RWPE1 (cell line): Measurements from ENCODE around the gene USP43.
"Not testable (repeated sequence)": the region's sequence is repeated elsewhere in the genome, so short reads cannot be mapped to it uniquely, and the experiment has no call there.

Source experiments
- CTCF ChIA-PET: fragments of 350-600 bp; sonication (Branson Sonifier 250); formaldehyde crosslinking; extraction: SDS; loops from one replicate; lab custom pipeline; 2021; lab: Yijun Ruan, JAX
- POLR2A ChIA-PET: fragments of 400-600 bp; formaldehyde crosslinking; extraction: SDS; loops from one replicate; lab custom pipeline; 2020; ENCODE audit warnings: antibody characterized with exemption; ENCODE audit not compliant: low non-redundant PET; lab: Yijun Ruan, JAX
- DNase-seq: peaks from one replicate; pipeline ENCODE4 v3.0.0; 2012; ENCODE audit warnings: low spot score
- H3K27ac ChIP-seq: fragments of 450-650 bp; 2 replicates; pipeline ENCODE4 v1.5.1; 2017
- TF ChIP-seq, protein P1 (sequence below): fragments of 450-650 bp; conservative IDR thresholded peaks from 2 replicates; pipeline ENCODE4 v1.5.1; 2017; ENCODE audit warnings: low read depth, mild to moderate bottlenecking

The USP43 gene, protein sequence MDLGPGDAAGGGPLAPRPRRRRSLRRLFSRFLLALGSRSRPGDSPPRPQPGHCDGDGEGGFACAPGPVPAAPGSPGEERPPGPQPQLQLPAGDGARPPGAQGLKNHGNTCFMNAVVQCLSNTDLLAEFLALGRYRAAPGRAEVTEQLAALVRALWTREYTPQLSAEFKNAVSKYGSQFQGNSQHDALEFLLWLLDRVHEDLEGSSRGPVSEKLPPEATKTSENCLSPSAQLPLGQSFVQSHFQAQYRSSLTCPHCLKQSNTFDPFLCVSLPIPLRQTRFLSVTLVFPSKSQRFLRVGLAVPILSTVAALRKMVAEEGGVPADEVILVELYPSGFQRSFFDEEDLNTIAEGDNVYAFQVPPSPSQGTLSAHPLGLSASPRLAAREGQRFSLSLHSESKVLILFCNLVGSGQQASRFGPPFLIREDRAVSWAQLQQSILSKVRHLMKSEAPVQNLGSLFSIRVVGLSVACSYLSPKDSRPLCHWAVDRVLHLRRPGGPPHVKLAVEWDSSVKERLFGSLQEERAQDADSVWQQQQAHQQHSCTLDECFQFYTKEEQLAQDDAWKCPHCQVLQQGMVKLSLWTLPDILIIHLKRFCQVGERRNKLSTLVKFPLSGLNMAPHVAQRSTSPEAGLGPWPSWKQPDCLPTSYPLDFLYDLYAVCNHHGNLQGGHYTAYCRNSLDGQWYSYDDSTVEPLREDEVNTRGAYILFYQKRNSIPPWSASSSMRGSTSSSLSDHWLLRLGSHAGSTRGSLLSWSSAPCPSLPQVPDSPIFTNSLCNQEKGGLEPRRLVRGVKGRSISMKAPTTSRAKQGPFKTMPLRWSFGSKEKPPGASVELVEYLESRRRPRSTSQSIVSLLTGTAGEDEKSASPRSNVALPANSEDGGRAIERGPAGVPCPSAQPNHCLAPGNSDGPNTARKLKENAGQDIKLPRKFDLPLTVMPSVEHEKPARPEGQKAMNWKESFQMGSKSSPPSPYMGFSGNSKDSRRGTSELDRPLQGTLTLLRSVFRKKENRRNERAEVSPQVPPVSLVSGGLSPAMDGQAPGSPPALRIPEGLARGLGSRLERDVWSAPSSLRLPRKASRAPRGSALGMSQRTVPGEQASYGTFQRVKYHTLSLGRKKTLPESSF

DNA sequence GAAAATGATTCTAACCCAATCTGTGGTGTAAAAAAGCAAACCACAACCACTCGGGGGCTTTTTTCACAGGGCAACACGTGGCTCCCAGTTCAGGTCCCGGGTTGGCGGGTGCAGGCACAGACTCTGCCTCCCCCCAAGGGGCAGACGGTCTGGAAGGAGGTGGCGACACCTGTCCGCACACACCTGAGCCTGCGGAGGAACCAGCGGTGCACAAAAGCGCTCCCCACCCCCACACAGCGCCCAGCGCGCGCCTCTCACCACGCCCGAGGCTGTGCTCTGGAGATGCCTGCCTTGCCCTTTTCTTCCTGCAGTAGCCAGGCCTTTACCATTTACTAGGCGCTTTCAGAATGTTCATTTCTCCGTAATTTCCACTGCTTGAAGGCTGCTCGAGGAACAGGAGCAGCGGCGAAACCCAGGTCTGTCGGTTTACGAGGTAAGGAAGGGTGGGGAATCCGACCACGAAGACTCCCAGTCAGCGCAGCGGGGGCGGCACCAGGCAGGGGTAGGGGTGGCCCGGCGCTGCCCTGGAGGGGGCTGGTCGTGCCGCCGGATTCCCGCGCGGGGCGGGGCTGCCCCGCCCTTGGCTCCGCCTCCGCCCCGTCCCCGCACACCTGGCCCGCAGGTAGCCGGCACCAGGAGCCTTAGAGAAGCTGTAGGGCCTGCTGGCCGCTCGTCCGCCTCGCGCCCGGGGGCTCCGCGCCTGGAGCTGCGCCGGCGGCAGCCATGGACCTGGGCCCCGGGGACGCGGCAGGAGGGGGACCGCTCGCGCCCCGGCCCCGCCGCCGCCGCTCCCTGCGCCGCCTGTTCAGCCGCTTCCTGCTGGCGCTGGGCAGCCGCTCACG lies at the start of gene USP43:
Gene USP43 (plus strand): TSS at position 608 of the 842 bp plus-strand sequence. CDS start 116 bp downstream, at position 724.
- TF ChIP-seq, protein P1, sequence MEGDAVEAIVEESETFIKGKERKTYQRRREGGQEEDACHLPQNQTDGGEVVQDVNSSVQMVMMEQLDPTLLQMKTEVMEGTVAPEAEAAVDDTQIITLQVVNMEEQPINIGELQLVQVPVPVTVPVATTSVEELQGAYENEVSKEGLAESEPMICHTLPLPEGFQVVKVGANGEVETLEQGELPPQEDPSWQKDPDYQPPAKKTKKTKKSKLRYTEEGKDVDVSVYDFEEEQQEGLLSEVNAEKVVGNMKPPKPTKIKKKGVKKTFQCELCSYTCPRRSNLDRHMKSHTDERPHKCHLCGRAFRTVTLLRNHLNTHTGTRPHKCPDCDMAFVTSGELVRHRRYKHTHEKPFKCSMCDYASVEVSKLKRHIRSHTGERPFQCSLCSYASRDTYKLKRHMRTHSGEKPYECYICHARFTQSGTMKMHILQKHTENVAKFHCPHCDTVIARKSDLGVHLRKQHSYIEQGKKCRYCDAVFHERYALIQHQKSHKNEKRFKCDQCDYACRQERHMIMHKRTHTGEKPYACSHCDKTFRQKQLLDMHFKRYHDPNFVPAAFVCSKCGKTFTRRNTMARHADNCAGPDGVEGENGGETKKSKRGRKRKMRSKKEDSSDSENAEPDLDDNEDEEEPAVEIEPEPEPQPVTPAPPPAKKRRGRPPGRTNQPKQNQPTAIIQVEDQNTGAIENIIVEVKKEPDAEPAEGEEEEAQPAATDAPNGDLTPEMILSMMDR = 0 out of 2 replicates have a peak, but pooled peaks have one; percentile 6
- CTCF ChIA-PET = interaction anchor here (0.9 to 1.5 kb wide), 2 partner anchors 23 to 81 kb away, joined by 4 to 5 read pairs; no protein-coding TSS in a partner anchor
- POLR2A ChIA-PET = interaction anchor here (0.6 kb wide), 1 partner anchor 10 kb away, joined by 10 read pairs; no protein-coding TSS in a partner anchor
- H3K27ac ChIP-seq = peak within 1 kb of the TSS; percentile 80
- DNase-seq = peak; percentile 84

DNA sequence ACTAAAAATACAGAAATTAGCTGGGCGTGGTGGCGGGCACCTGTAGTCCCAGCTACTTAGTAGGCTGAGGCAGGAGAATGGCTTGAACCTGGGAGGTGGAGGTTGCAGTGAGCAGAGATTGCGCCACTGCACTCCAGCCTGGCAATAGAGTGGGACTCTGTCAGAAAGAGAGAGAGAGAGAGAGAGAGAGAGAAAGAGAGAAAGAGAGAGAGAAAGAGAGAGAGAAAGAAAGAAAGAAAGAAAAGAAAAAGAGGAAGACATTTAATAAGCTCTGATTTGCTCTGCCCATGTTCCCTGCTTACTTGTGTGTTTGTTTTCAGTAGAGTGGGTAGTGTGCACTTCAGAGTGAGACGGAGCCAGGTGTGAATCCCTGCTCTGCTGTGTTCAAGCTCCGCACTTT lies 47.7 kb upstream of the USP43 start:
- DNase-seq, H3K27ac ChIP-seq, POLR2A ChIA-PET: not testable (repeated sequence)
- CTCF ChIA-PET = interaction anchor here (0.6 to 1.0 kb wide), 2 partner anchors 11 to 119 kb away, joined by 3 to 5 read pairs; no protein-coding TSS in a partner anchor

DNA sequence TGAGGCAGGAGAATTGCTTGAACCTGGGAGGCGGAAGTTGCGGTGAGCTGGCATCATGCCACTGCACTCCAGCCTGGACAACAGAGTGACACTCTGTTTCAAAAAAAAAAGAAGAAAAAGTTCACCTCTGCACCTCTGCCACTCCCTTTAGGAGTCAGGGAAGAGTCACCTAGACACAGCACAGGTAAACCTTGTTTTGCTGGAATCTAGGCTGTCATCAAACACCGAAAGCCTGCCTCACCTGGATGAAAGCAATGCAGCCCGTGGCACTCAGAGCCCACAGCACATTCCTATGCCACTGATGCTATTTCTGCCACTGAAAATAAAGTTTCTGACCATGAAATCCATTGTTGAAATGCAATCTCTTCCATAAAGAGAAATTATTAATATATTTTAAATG lies 46.7 kb upstream of the USP43 start:
- ChIA-PET POLR2A (no interaction called here), CTCF (interaction anchor here (1.2 kb wide), 1 partner anchor 9 kb away, joined by 4 read pairs; no protein-coding TSS in a partner anchor)
- TF ChIP-seq, protein P1 = no peak
- no peak for DNase-seq
- no peak overlapping the region for H3K27ac ChIP-seq

DNA sequence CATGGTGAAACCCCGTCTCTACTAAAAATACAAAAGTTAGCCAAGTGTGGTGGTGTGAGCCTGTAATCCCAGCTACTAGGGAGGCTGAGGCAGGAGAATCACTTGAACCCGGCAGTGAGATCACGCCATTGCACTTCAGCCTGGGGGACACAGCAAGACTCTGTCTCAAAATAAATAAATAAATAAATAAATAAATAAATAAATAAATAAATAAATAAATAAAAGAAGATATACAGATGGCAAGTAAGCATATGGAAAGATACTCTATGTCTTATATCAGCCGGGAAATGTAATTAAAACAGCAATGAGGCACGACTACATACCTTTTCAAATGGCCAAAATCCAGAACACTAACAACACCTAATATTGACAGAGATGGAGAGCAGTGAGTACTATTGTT lies 40.7 kb upstream of the USP43 start:
- DNase-seq, H3K27ac ChIP-seq, POLR2A ChIA-PET, CTCF ChIA-PET: not testable (repeated sequence)

DNA sequence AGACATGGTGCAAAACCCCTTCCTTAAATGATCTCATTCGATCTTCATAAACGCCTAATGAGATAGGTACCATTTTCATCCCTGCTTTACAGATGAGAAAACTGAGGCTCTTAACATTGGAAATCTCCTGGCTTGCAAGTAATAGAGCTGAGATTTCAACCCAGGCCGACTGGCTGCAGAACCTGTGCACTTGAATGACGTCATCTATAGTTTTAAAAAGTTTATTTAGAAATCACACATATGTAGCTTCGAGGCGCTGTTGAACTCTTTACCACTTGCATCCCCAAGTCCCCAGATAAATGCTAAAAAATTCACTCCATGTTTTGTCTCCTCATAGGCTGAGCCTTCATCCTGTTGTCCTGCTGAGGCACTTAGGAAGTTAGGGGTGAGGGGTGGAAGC lies 38.9 kb upstream of the USP43 start:
- POLR2A ChIA-PET = no interaction called here
- DNase-seq = no peak
- CTCF ChIA-PET = no interaction called here
- TF ChIP-seq, protein P1 = no peak
- no peak overlapping the region for H3K27ac ChIP-seq

DNA sequence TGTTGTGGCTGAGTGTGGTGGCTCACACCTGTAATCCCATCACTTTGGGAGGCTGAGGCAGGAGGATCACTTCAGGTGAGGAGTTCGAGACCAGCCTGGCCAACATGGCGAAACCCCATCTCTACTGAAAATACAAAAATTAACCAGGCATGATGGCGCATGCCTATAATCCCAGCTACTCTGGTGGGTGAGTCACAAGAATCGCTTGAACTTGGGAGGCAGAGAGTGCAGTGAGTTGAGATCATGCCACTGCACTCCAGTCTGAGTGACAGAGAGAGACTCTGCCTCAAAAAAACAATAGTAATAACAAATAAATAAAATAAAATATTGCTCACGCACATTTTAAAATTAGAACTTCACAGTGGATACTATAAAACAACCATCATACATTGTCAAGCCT lies 38.3 kb upstream of the USP43 start:
- H3K27ac ChIP-seq, POLR2A ChIA-PET, DNase-seq: not testable (repeated sequence)
- CTCF ChIA-PET = interaction anchor here (1.8 kb wide), 1 partner anchor 30 kb away, joined by 4 read pairs; no protein-coding TSS in a partner anchor

DNA sequence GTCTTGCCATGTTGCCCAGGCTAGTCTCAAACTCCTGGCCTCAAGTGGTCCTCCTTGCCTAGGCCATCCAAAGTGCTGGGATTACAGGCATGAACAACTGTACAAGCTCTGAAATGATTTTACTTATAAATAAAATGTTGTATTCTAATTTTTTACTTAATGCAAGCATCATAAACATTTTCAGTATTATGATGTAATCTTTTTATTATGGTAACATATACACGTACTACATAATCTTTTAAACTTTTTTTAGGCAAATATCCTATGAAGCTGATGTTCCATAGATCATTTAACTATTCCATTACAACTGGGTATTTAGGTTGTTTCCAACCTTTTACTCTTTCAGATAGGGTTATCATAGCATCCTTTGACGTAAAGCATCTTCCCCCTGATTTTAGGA lies 33.8 kb upstream of the USP43 start:
- no peak overlapping the region for H3K27ac ChIP-seq
- POLR2A ChIA-PET = no interaction called here
- CTCF ChIA-PET = no interaction called here
- TF ChIP-seq, protein P1 = no peak
- DNase-seq = no peak
